HEK293T (cell line): ENCODE data around the gene HACD2.

Experiments
- CTBP1 ChIP-seq: fragments of 450-650 bp; IDR thresholded peaks from 2 replicates; pipeline ENCODE4 v1.6.1; 2016; ENCODE audit warnings: borderline replicate concordance
- FOXK2 ChIP-seq: fragments of 450-650 bp; IDR thresholded peaks from 2 replicates; pipeline ENCODE4 v1.6.1; 2016; ENCODE audit warnings: mild to moderate bottlenecking
- FOXM1 ChIP-seq: fragments of 450-650 bp; IDR thresholded peaks from 2 replicates; pipeline ENCODE4 v1.6.1; 2017; ENCODE audit warnings: mild to moderate bottlenecking, borderline replicate concordance
- L3MBTL2 ChIP-seq: fragments of 450-650 bp; conservative IDR thresholded peaks from 2 replicates; pipeline ENCODE4 v1.6.1; 2016; ENCODE audit warnings: mild to moderate bottlenecking

DNA sequence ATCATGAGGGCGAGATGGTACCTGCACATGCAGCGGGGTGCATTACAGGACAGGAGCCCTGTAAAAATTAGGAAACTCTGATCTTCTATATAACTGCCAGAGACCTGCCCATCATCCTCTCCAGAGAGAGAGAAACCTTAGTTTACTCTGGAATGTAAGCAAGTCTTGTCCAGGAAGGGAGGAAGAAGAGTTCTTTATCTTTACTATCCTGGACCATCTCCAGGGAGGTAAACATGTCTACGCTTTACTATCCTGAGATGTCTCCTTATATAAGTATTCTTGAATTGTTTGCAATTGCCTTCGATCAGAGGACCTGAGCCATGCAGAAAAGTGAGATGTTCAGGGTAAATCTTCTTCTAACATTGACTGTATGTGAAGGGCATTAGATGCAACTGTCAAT lies 12.7 kb upstream of the HACD2 start:
- no peak for TF ChIP-seq FOXK2
- TF ChIP-seq FOXM1, result no peak
- TF ChIP-seq L3MBTL2, result no peak
- no peak for TF ChIP-seq CTBP1
